ENCODE data around the gene GALNT17. TPM values are rescaled to one million over a fixed set of nuclear protein-coding genes. Genes with fewer than 3 reads are reported as not detected.

The GALNT17 gene
- total RNA-seq, 1 experiment from 2014 or later: not detected

DNA sequence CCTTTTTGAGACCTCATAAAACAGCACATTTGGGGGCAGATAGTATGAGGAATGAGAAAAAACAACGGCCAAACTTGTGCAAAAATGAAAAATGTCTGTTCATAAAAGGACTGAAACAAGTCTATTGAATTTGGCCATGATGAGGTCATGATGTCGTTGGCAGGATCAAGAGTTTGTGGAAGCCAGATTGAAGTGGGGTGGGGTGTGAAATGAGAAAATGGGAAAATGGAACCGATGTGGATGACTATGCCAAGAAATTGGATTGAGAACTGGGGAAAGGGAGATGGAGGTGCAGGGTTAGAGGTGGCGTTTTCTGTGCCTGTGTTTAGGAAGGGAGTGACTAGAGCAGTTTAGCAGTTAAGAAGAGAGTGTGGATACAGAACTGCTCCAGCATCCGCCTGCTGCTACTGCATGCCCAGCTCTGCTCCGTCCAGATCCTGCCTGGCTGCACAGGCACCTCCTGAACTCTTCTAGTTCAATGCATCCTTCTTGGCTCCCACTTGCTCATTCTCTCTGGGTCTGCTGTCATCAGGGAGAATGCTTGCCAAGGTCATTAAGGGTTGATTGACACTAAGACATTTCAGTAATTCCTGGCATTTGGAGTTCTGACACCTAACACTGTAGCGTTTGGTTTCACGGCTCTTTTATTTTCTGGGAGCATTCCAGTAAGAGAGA lies 111.9 kb downstream of the GALNT17 start:
- Histone ChIP-seq H3K36me3 (ENCODE audit: insufficient read depth, low read length, poor library complexity, severe bottlenecking) (no peaks in the 10 kb centered on the region), H3K27ac (ENCODE audit: low read depth, low read length, poor library complexity, severe bottlenecking) (no peak overlapping the region), H3K9me3 (ENCODE audit: low read depth, low read length, poor library complexity, severe bottlenecking) (peaks cover 24% of the 10 kb centered on the region), H3K4me1 (ENCODE audit: insufficient read depth, low read length, poor library complexity, severe bottlenecking) (no peaks in the 10 kb centered on the region), H3K27me3 (replicated peaks; ENCODE audit: insufficient read depth, low read depth, low read length, poor library complexity) (no peaks in the 10 kb centered on the region), H3K4me3 (ENCODE audit: low read depth, low read length, poor library complexity, severe bottlenecking) (no peak overlapping the region)
- no peak for DNase-seq (ENCODE audit: low spot score)
- intact Hi-C loops (cut with micrococcal nuclease; ENCODE audit: unreplicated experiment): no loop called here
- ChIA-PET POLR2A (ENCODE audit: low non-redundant PET) (no interaction called here), CTCF (no interaction called here)
- BruUV-seq (replicated peaks): no TSS peak
- TF ChIP-seq EZH2 (IDR thresholded peaks at IDR 0.05; ENCODE audit: borderline replicate concordance, low read depth, low read length, poor library complexity, severe bottlenecking): no peak
- TF ChIP-seq, protein P1, sequence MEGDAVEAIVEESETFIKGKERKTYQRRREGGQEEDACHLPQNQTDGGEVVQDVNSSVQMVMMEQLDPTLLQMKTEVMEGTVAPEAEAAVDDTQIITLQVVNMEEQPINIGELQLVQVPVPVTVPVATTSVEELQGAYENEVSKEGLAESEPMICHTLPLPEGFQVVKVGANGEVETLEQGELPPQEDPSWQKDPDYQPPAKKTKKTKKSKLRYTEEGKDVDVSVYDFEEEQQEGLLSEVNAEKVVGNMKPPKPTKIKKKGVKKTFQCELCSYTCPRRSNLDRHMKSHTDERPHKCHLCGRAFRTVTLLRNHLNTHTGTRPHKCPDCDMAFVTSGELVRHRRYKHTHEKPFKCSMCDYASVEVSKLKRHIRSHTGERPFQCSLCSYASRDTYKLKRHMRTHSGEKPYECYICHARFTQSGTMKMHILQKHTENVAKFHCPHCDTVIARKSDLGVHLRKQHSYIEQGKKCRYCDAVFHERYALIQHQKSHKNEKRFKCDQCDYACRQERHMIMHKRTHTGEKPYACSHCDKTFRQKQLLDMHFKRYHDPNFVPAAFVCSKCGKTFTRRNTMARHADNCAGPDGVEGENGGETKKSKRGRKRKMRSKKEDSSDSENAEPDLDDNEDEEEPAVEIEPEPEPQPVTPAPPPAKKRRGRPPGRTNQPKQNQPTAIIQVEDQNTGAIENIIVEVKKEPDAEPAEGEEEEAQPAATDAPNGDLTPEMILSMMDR (conservative IDR thresholded peaks at IDR 0.05; ENCODE audit: low read depth, low read length): no peak

DNA sequence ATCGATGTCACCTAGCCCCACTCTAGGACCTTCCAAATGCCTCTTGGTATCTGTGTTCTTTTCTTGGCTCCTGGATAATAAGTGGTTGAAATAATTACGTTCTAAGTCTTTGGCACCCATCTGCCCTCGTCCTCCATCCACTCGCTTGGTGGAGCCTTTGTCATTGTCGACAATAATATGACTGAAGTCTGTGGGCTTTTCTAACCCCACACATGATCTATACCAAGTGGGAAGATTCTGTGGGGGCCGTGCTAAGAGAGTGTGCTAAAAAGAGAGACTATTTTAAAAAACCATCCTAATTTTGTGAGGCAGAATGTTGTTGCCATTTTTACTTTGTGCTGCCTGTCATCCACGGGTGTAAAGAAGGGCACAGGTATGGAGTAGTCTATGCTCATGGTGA lies 113.1 kb downstream of the GALNT17 start:
- H3K4me1 ChIP-seq (ENCODE audit: insufficient read depth, low read length, poor library complexity, severe bottlenecking): no peaks in the 10 kb centered on the region
- H3K36me3 ChIP-seq (ENCODE audit: insufficient read depth, low read length, poor library complexity, severe bottlenecking): no peaks in the 10 kb centered on the region
- no peak for DNase-seq (ENCODE audit: low spot score)
- ChIA-PET CTCF (no interaction called here), POLR2A (ENCODE audit: low non-redundant PET) (no interaction called here)
- H3K27ac ChIP-seq (ENCODE audit: low read depth, low read length, poor library complexity, severe bottlenecking): no peak overlapping the region
- no TSS peak for BruUV-seq (replicated peaks)
- no peaks in the 10 kb centered on the region for H3K27me3 ChIP-seq (replicated peaks; ENCODE audit: insufficient read depth, low read depth, low read length, poor library complexity)
- H3K4me3 ChIP-seq (ENCODE audit: low read depth, low read length, poor library complexity, severe bottlenecking): no peak overlapping the region
- intact Hi-C loops (cut with micrococcal nuclease; ENCODE audit: unreplicated experiment): no loop called here
- H3K9me3 ChIP-seq (ENCODE audit: low read depth, low read length, poor library complexity, severe bottlenecking): peaks cover 24% of the 10 kb centered on the region
- TF ChIP-seq EZH2 (IDR thresholded peaks at IDR 0.05; ENCODE audit: borderline replicate concordance, low read depth, low read length, poor library complexity, severe bottlenecking): no peak
- TF ChIP-seq, protein P1 (conservative IDR thresholded peaks at IDR 0.05; ENCODE audit: low read depth, low read length): no peak

DNA sequence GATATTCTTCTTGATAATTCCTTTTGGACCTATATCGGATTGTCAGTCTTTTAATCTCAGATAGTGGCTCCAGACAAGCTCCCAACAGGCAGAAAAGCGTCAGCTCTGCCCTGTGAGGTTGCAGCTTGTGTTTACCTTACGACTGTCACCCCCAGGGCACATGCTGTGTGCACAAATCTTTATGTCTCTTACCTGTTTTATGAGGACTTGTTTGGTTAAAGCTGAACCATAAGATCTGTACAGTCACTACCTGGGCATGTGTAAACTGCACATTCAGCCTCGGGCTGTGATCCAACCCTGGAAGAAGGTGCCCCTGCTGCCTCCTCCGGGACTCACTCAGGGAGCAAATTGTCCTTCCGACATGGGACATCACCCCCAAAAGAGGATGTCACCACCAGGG lies 119.8 kb downstream of the GALNT17 start:
- no TSS peak for BruUV-seq (replicated peaks)
- CTCF ChIA-PET: no interaction called here

More for the DNA sequence above, 119.8 kb downstream of the GALNT17 start:
- no peaks in the 10 kb centered on the region for H3K36me3 ChIP-seq (ENCODE audit: insufficient read depth, low read length, poor library complexity, severe bottlenecking)
- no peaks in the 10 kb centered on the region for H3K27me3 ChIP-seq (replicated peaks; ENCODE audit: insufficient read depth, low read depth, low read length, poor library complexity)
- DNase-seq (ENCODE audit: low spot score): no peak
- POLR2A ChIA-PET (ENCODE audit: low non-redundant PET): no interaction called here
- H3K27ac ChIP-seq (ENCODE audit: low read depth, low read length, poor library complexity, severe bottlenecking): no peak overlapping the region
- no peak overlapping the region for H3K4me3 ChIP-seq (ENCODE audit: low read depth, low read length, poor library complexity, severe bottlenecking)
- peaks cover 26% of the 10 kb centered on the region for H3K9me3 ChIP-seq (ENCODE audit: low read depth, low read length, poor library complexity, severe bottlenecking)
- H3K4me1 ChIP-seq (ENCODE audit: insufficient read depth, low read length, poor library complexity, severe bottlenecking): no peaks in the 10 kb centered on the region
- intact Hi-C loops (cut with micrococcal nuclease; ENCODE audit: unreplicated experiment): no loop called here
- no peak for TF ChIP-seq EZH2 (IDR thresholded peaks at IDR 0.05; ENCODE audit: borderline replicate concordance, low read depth, low read length, poor library complexity, severe bottlenecking)
- TF ChIP-seq, protein P1 (conservative IDR thresholded peaks at IDR 0.05; ENCODE audit: low read depth, low read length): no peak

Measured in A673 (cell line).